ENCODE results near the gene RALGDS.

Gene RALGDS

GRCh38 chr9:133137451-133138231 lies 16.6 kb upstream of the RALGDS start:
- DNase-seq (ENCODE audit: low read depth in 2 of 2) = no peak

- DNase-seq (ENCODE audit: low read depth in 2 of 2) = peak in 1 of 2 donors; percentile 55
Observed at GRCh38 chr9:133135146-133135745, 14.2 kb upstream of the RALGDS start.

- DNase-seq (ENCODE audit: low read depth in 2 of 2) = no peak
Observed at GRCh38 chr9:133134388-133135145, 13.5 kb upstream of the RALGDS start.

DNA sequence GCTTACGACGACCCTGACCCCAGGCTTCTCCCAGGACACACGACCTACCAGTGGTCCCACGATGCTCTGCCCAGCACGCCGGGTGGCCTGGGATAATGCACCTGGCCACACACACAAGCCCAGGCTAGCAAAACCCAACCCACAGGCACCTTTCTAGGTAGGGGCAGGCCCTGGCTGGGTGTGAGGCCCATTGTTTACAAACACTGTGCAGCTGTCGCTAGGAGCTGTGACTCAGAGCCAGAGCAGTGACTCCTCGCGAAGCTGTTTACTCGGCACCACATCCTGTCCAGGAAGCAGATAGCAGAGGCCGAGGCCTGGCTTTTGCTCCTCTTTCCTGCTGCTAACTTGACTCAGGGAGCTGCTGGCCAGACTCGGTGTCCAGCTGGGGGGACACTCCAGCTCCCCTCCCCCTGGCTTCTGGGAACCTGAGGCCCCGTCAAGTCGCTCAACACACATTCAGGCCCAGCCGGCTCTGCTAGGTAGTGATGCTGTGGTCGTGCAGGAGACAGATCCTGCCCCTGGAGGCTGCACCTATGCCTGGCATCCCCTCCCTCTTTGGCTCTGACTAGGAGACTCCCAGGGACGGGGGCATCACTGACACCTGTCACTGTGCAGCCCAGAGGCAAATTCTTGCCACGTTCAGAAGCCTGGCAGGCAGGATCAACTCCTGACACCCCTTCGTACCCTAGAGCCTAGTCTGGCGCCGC lies 12.8 kb upstream of the RALGDS start:
- DNase-seq (ENCODE audit: low read depth in 2 of 2) = peak; percentile 75 to 79

DNA sequence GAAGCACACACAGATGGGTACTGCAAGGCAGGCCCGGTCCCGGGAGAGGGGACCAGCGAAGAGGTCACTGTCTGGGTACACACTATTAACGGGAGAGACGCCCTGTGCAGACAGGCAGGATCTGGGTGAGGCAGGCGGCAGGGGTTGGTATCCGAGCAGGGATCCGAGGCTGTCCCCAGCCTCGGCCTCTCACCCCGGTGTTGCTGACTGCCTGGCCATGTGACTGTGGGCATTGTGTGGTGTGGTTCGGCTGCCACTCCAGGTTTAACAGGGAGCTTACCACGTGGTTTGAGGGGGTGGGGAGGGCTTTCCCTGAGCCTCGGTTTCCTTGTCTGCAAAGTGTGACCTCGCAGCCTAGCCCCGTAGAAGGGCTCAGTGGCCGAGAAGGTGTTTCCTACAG lies 11.1 kb upstream of the RALGDS start:
- no peak for DNase-seq (ENCODE audit: low read depth in 2 of 2)

GRCh38 chr9:133131506-133131905 lies 10.5 kb upstream of the RALGDS start:
- DNase-seq (ENCODE audit: low read depth in 2 of 2) = no peak

DNA sequence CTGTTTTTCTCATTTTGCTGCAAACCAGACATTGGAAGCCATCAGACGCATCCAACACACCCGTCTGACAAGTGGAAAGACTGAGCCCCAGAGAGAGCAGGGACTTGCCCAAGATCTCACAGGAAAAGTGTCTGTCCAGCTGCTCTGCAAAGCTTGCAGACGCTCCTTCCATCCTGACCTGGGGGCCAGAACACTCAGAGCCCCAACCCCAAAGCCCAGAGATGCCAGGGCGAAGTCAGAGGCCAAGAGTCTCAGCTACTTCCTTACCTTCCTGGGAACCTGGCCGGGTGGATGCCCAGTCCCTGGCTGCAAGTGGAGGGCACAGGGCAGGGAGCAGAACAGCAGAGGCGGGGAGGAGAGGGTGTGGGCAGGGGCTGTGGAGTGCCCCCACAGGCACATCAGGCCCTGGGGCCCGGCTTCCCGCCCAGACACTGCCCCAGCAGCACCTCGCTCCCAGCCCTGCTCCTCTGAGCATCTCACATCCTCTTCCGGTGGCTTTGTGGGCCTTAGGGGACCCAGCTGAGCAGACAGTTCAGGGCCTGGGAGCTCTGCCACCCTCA lies 9.7 kb upstream of the RALGDS start:
- peak in 1 of 2 donors; percentile 54 for DNase-seq (ENCODE audit: low read depth in 2 of 2)

DNA sequence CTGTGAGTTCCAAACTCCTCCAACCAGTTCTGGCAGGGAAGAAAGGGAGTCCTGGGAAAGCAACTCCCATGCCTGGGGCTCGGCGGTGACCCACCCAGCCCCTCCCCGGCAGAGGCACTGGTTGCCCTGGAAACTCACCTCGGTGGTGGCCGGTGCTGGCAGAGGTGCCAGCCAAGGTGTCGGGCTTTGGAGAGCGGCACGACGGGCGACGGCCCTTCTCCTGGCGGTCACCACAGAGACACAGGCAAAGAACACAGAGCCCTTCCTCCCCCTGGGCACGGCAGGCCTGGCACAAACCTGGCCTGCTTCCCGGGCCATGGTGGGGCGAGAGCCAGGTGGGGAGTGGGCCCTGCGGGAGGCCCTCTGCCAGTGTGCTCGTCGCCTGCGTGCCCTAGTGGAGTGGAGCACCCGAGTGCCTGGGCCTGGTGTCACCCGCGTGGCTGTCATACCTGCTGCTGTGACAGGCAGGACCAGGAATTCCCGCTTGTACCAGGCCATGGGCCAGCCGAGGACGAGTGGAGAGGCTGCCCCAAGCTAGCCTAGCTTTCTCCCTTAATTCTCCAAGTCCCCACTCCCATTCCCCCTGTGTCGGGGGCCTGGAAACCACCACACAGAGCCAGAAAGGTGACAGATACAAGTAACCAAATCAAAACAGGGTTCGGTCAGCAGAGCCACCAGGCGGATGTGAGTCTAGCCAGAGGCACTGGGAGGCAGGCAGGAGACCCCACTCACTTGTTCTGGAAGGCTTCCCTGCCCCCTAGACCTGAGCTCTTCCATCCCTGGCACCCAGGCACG lies 8.2 kb upstream of the RALGDS start:
- no peak for DNase-seq (ENCODE audit: low read depth in 2 of 2)

DNA sequence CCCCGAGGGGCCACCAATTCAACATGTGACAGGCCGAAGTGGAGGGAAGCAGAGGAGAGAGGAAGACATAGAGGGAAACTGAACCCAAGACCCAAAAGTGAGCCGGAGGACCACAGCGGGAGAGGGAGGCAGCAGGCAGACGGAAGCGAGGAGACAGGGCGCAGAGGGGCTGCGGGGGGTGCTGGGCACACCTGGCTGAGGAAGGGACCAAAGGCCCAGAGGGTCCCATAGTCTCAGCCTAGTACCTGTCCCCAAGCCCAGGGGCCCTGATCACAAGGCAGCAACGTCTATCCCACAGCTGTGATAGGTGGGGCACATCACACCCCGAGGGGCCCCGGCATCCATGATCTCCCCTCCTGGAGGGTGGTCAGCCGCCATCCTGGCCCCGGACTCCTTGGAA lies 7.1 kb upstream of the RALGDS start:
- no peak for DNase-seq (ENCODE audit: low read depth in 2 of 2)

DNA sequence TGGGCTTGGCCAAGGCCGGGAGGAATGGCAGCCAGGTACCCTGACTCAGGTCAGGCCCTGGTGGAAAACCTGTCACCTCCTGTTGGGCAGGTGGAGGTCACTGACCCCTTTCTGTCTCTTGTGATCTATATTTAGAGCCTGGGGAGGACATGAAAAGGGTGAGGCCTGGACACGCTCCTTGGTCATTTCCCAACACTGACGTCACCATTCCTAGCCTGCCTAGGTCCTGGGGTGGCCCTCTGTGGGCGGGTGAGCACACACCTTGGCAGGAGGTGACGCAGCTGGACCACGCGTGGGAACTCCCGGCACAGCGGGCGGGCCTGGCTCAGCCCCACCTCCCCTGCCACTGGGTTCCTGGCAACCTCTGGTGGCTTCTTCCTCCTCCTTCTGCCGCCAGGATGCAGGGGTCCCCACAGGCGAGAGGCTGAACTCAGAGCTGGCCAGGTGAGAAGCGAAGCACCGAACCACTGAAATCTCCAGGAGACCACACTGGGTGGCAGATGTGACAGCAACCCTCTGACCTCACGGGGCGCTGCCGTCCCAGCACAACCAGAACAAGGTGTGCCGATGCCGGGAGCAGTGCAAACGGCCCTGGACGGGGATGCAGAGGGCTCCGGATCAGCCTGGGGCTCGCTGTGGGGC lies 6.4 kb upstream of the RALGDS start:
- peak in 1 of 2 donors; percentile 64 for DNase-seq (ENCODE audit: low read depth in 2 of 2)

- no peak for DNase-seq (ENCODE audit: low read depth in 2 of 2)
Observed at GRCh38 chr9:133126697-133127339, 5.8 kb upstream of the RALGDS start.

DNA sequence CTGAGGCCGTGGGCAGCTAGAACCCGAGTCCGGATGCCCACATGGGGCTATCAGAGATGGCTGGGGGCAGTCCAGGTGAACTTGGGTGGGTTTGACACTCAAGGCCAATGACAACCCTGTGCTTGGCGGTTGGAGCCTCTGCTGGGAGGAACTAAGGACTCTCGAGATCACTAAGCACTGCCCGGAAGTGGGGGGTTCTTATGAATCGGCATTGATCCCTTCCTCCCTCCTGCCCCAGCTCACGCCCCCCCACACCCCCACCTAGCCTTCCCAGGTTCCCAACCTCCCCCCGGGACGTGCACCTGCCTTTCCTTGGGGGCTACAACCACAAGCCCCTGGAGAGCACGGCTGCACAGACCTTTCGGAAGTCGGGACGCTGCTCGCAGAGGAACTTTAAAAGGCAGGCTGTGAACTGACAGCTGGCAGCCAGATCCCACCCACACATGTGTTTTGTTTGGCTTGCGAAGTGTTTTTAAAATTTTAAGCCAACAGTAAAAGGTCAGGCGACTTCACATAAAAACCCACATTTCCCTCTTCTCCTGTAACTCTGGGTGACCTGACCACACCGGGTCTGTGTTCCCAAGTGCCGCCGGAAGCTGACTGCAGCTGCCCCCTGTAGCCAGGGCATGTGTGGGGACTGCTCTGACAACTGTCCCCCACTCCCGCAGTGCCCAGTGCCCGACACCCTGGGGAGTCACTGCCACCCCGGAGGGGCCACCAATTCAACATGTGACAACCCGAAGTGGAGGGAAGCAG lies 5.1 kb upstream of the RALGDS start:
- no peak for DNase-seq (ENCODE audit: low read depth in 2 of 2)

DNA sequence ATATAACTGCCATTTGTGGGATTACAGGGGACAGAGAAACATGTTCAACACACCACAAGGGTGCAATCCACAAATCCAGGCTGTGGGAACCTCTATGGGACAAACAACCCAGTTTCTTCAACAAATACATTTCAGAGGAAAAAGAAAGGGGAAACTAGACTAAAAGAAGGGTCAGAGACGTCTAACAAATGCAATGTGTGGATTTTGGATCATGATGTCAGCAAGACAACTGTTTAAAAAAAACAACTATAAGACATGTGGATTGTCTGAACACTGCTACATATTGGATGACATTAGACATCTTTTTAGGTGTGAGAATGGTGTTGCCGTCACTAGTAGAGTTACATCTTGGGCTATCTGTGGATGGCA lies 3.9 kb upstream of the RALGDS start:
- DNase-seq (ENCODE audit: low read depth in 2 of 2) = no peak

DNA sequence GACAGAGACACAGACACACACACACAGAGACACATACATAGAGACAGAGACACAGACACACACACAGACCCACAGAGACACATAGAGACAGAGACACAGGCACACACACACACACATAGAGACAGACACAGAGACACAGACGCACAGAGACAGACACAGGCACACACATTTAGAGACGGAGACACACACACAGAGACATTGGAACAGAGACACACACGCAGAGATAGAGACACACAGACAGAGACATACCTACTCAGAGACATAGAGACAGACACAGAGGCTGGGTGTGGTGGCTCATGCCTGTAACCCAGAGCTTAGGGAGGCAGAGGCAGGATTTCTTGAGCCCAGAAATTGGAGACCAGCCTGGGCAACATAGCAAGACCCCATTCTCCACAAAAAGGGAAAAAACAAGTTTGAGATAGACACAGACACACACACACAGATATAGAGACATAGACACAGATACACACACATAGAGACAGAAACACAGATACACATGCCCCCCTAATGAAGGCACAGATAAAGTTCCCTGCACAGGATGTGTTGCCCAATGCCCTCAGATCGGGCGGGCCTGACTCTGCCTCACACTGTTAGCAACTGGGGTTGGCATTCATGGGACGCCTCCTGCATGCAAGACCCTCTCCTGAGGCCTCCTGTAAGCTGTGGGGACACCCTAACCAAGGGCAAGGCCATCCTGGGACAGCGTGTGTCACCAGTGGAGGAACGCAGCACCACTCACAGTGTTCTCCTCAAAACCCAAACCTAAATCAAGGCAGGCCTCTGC lies 3.3 kb upstream of the RALGDS start:
- no peak for DNase-seq (ENCODE audit: low read depth in 2 of 2)

- DNase-seq (ENCODE audit: low read depth in 2 of 2) = no peak
Observed at GRCh38 chr9:133122935-133123611, 2.0 kb upstream of the RALGDS start.

- no peak for DNase-seq (ENCODE audit: low read depth in 2 of 2)
Observed at GRCh38 chr9:133122605-133122934, 1.5 kb upstream of the RALGDS start.

DNA sequence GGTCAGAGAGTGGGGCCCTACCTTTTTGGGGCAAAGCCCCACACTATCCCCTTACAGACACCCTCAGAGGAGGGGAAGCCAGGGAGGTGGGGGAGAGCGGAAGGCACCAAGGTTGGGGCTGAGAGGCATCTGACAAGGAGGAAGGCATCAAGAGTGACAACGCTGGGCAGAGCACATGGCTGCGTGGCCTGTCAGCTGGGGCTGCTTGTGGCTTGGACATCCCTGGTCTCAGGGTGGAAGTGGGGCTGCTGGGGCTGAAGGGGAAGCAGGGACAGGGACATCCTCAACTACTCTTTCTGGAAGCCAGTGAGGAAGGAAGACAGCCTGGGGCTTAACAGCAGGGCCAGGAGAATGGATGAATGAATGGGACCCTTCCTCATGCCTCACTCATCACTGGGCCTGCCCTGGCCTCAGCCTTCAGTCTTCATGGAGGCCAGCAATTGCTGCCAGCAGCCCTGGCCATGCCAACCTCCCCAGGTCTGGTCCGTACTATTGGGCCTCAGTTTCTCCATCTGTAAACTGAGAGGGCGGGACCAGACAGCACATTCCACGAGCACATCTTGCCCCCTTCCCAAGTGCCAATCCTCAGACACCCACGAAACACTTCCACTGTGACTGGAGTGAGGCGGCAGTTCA lies 993 bp upstream of the RALGDS start:
- no peak for DNase-seq (ENCODE audit: low read depth in 2 of 2)

All from stimulated activated CD8-positive, alpha-beta memory T cell treated with anti-CD3 and anti-CD28 coated beads, Interleukin-7, amount 100 ng/mL, for 4 hours (primary cell).